OCI-LY3 (cell line): ENCODE measurements around the gene ZNF280C.

Source experiments
- CTCF ChIP-seq: fragments of 200-600, 300-600 bp; sonication (generic); IDR thresholded peaks from 2 replicates; pipeline ENCODE4 v1.5.1; 2014; ENCODE audit warnings: antibody characterized with exemption, low read length, low read depth
- EZH2phosphoT487 ChIP-seq: fragments of 200-600 bp; shearing (Covaris generic); IDR thresholded peaks from 2 replicates; pipeline ENCODE4 v1.6.1; 2018; ENCODE audit warnings: antibody characterized with exemption, mixed run types, low read depth

GRCh38 chrX:130211415-130212186, 57.1 kb downstream of the ZNF280C start:
- TF ChIP-seq CTCF (no peak), EZH2phosphoT487 (no peak)
